WTC11 (cell line): ENCODE data around the gene PCGF3.

Experiments
- NR2C2 ChIP-seq: sonication (generic); formaldehyde crosslinking; IDR thresholded peaks from 2 replicates; pipeline ENCODE4 v1.8.0; 2022; ENCODE audit warnings: mild to moderate bottlenecking, missing genetic modification reagents
- TEAD1 ChIP-seq: sonication (generic); formaldehyde crosslinking; IDR thresholded peaks from 2 replicates; pipeline ENCODE4 v1.8.0; 2022; ENCODE audit warnings: mild to moderate bottlenecking, missing genetic modification reagents
- TF ChIP-seq, protein P1 (sequence below): sonication (generic); formaldehyde crosslinking; conservative IDR thresholded peaks from 2 replicates; pipeline ENCODE4 v1.8.1; 2022; ENCODE audit warnings: mild to moderate bottlenecking, missing genetic modification reagents
- TF ChIP-seq, protein P2 (sequence below): fragments of 200-600 bp; IDR thresholded peaks from 2 replicates; pipeline ENCODE4 v1.8.0; 2022; ENCODE audit warnings: antibody characterized with exemption
- TF ChIP-seq, protein P3 (sequence below): sonication (generic); formaldehyde crosslinking; IDR thresholded peaks from 2 replicates; pipeline ENCODE4 v1.8.1; 2022; ENCODE audit warnings: mild to moderate bottlenecking, missing genetic modification reagents, moderate library complexity, borderline replicate concordance
- TF ChIP-seq, protein P4 (sequence below): sonication (generic); formaldehyde crosslinking; IDR thresholded peaks from 2 replicates; pipeline ENCODE4 v1.8.0; 2023; ENCODE audit warnings: missing genetic modification reagents, mild to moderate bottlenecking, borderline replicate concordance

DNA sequence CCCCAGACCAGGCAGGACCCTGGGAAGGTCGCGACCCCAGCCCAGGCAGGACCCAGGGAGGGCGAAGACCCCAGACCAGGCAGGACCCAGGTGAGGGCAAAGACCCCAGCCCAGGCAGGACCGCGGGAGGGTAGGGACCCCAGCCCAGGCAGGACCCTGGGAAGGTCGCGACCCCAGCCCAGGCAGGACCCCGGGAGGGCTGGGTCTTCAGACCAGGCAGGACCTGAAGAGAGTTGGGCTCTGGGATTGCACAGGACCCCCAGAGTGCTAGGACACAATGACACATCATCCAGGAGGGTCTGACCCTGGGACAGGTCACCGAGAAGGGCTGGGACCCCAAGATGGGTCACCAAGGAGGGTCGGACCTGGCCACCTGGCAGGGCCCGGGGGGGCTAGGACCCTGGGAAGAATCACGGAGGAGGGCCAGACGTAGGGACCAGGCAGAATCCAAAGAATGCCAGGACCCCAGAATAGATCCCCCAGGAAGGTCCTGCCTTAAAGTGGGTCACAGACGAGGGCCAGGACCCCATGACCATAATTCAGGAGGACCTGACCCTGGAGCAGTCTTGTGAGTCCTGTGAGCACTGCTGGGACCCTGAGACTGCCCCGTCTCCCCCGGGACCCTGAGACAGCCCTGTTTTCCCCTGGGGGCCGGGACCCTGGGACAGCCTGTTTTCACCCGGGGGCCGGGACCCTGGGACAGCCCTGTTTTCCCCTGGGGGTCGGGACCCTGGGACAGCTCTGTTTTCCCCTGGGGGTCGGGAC is 1.4 kb downstream of the PCGF3 start:
- no peak for TF ChIP-seq TEAD1 (CRISPR knock-in tag)
- TF ChIP-seq, protein P1, sequence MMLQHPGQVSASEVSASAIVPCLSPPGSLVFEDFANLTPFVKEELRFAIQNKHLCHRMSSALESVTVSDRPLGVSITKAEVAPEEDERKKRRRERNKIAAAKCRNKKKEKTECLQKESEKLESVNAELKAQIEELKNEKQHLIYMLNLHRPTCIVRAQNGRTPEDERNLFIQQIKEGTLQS (CRISPR knock-in tag), result no peak
- TF ChIP-seq, protein P2, sequence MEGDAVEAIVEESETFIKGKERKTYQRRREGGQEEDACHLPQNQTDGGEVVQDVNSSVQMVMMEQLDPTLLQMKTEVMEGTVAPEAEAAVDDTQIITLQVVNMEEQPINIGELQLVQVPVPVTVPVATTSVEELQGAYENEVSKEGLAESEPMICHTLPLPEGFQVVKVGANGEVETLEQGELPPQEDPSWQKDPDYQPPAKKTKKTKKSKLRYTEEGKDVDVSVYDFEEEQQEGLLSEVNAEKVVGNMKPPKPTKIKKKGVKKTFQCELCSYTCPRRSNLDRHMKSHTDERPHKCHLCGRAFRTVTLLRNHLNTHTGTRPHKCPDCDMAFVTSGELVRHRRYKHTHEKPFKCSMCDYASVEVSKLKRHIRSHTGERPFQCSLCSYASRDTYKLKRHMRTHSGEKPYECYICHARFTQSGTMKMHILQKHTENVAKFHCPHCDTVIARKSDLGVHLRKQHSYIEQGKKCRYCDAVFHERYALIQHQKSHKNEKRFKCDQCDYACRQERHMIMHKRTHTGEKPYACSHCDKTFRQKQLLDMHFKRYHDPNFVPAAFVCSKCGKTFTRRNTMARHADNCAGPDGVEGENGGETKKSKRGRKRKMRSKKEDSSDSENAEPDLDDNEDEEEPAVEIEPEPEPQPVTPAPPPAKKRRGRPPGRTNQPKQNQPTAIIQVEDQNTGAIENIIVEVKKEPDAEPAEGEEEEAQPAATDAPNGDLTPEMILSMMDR, result no peak
- TF ChIP-seq, protein P3, sequence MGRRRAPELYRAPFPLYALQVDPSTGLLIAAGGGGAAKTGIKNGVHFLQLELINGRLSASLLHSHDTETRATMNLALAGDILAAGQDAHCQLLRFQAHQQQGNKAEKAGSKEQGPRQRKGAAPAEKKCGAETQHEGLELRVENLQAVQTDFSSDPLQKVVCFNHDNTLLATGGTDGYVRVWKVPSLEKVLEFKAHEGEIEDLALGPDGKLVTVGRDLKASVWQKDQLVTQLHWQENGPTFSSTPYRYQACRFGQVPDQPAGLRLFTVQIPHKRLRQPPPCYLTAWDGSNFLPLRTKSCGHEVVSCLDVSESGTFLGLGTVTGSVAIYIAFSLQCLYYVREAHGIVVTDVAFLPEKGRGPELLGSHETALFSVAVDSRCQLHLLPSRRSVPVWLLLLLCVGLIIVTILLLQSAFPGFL (CRISPR knock-in tag), result no peak
- no peak for TF ChIP-seq NR2C2 (CRISPR knock-in tag)
- TF ChIP-seq, protein P4, sequence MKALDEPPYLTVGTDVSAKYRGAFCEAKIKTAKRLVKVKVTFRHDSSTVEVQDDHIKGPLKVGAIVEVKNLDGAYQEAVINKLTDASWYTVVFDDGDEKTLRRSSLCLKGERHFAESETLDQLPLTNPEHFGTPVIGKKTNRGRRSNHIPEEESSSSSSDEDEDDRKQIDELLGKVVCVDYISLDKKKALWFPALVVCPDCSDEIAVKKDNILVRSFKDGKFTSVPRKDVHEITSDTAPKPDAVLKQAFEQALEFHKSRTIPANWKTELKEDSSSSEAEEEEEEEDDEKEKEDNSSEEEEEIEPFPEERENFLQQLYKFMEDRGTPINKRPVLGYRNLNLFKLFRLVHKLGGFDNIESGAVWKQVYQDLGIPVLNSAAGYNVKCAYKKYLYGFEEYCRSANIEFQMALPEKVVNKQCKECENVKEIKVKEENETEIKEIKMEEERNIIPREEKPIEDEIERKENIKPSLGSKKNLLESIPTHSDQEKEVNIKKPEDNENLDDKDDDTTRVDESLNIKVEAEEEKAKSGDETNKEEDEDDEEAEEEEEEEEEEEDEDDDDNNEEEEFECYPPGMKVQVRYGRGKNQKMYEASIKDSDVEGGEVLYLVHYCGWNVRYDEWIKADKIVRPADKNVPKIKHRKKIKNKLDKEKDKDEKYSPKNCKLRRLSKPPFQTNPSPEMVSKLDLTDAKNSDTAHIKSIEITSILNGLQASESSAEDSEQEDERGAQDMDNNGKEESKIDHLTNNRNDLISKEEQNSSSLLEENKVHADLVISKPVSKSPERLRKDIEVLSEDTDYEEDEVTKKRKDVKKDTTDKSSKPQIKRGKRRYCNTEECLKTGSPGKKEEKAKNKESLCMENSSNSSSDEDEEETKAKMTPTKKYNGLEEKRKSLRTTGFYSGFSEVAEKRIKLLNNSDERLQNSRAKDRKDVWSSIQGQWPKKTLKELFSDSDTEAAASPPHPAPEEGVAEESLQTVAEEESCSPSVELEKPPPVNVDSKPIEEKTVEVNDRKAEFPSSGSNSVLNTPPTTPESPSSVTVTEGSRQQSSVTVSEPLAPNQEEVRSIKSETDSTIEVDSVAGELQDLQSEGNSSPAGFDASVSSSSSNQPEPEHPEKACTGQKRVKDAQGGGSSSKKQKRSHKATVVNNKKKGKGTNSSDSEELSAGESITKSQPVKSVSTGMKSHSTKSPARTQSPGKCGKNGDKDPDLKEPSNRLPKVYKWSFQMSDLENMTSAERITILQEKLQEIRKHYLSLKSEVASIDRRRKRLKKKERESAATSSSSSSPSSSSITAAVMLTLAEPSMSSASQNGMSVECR, result no peak
